ENCODE data around the gene CDC42EP4. TPM values are rescaled to one million over a fixed set of nuclear protein-coding genes. Genes with fewer than 3 reads are reported as not detected.

CDC42EP4 gene
- total and polyA plus RNA-seq, 9 of the 15 experiments (the other 6 are each of a cell fraction or from before 2014, with no cell fraction given) = 0.65 to 20.8 (median 12.3) TPM

DNA sequence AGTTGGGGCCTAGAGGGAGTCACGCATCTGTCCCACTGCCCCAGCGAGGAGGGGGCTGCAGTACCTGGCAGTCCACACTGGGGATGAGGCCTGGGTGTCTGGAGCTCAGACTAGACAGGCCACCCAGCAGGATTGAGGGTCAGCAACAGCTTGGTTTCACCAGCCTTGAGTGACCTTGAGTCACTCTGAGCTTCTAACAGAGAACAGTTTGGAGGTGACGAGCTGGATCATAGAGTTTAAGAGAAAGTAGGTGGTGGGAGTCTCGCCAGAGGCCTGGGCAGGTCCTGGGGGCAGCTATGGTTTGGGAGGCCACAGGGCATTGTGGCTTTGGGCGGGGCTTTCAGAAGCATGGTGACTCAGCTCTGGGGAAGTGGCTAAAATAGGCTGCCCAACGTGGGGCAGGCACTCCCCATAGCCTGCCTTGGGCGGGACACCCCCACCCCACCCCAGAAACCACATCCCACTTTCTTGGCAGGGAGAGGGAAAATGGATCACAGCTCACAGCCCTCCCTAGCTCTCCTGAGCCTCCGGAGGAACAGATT, 20.5 kb downstream of the CDC42EP4 start (continued):
- TF ChIP-seq HNRNPL (IDR thresholded peaks at IDR 0.05; ENCODE audit: low read depth, low read length) (no peak), RBBP5 (IDR thresholded peaks at IDR 0.05; ENCODE audit: borderline replicate concordance, insufficient read depth, low read length, poor library complexity, severe bottlenecking) (no peak), ZNF75A (CRISPR knock-in tag; IDR thresholded peaks at IDR 0.05) (no peak), ZNF551 (CRISPR knock-in tag; IDR thresholded peaks at IDR 0.05) (no peak), ZNF586 (CRISPR knock-in tag; conservative IDR thresholded peaks at IDR 0.05) (no peak), SMARCE1 (IDR thresholded peaks at IDR 0.05) (peak; percentile 72), NONO (IDR thresholded peaks at IDR 0.05; ENCODE audit: low read depth in 2 of 2, low read length in 1 of 2) (no peak), DIDO1 (tag; IDR thresholded peaks at IDR 0.05; ENCODE audit: low read depth) (no peak), ZNF408 (CRISPR knock-in tag; IDR thresholded peaks at IDR 0.05; ENCODE audit: low read depth) (no peak), ZKSCAN3 (CRISPR knock-in tag; IDR thresholded peaks at IDR 0.05) (no peak), ZNF280A (IDR thresholded peaks at IDR 0.05; ENCODE audit: low read depth, partially characterized antibody) (no peak), SRSF9 (IDR thresholded peaks at IDR 0.05; ENCODE audit: borderline replicate concordance, low read depth, low read length) (no peak), ZNF384 (IDR thresholded peaks at IDR 0.05; ENCODE audit: low read depth, low read length) (no peak), ERF (CRISPR knock-in tag; IDR thresholded peaks at IDR 0.05) (no peak)
- TF ChIP-seq, protein P1, sequence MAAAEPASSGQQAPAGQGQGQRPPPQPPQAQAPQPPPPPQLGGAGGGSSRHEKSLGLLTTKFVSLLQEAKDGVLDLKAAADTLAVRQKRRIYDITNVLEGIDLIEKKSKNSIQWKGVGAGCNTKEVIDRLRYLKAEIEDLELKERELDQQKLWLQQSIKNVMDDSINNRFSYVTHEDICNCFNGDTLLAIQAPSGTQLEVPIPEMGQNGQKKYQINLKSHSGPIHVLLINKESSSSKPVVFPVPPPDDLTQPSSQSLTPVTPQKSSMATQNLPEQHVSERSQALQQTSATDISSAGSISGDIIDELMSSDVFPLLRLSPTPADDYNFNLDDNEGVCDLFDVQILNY (CRISPR knock-in tag; IDR thresholded peaks at IDR 0.05) = no peak
- TF ChIP-seq, protein P2, sequence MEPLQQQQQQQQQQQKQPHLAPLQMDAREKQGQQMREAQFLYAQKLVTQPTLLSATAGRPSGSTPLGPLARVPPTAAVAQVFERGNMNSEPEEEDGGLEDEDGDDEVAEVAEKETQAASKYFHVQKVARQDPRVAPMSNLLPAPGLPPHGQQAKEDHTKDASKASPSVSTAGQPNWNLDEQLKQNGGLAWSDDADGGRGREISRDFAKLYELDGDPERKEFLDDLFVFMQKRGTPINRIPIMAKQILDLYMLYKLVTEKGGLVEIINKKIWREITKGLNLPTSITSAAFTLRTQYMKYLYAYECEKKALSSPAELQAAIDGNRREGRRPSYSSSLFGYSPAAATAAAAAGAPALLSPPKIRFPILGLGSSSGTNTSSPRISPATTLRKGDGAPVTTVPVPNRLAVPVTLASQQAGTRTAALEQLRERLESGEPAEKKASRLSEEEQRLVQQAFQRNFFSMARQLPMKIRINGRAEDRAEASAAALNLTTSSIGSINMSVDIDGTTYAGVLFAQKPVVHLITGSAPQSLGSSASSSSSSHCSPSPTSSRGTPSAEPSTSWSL (CRISPR knock-in tag; IDR thresholded peaks at IDR 0.05; ENCODE audit: borderline replicate concordance) = no peak
